Measurements from ENCODE around the gene PKP1.
"Not testable (repeated sequence)": the region's sequence is repeated elsewhere in the genome, so short reads cannot be mapped to it uniquely, and the experiment has no call there.

PKP1 gene

GRCh38 chr1:201282931-201283829 is at the start of gene PKP1:
Gene PKP1 (plus strand): TSS chr1:201283506. CDS start chr1:201283703, 197 bp downstream.
- DNase-seq = no peak

GRCh38 chr1:201239646-201240045 is 43.7 kb upstream of the PKP1 start:
- not testable (repeated sequence) for DNase-seq

GRCh38 chr1:201240171-201240570 is 43.1 kb upstream of the PKP1 start:
- no peak for DNase-seq

- no peak for DNase-seq
Observed at GRCh38 chr1:201241736-201242135, 41.6 kb upstream of the PKP1 start.

- no peak for DNase-seq
Observed at GRCh38 chr1:201245082-201245481, 38.2 kb upstream of the PKP1 start.

GRCh38 chr1:201248721-201249559 is 34.4 kb upstream of the PKP1 start:
- no peak for DNase-seq

- DNase-seq = no peak
Observed at GRCh38 chr1:201250326-201251011, 32.8 kb upstream of the PKP1 start.

- DNase-seq = no peak
Observed at GRCh38 chr1:201251411-201251810, 31.9 kb upstream of the PKP1 start.

- DNase-seq = no peak
Observed at GRCh38 chr1:201251851-201252430, 31.4 kb upstream of the PKP1 start.

- DNase-seq = no peak
Observed at GRCh38 chr1:201252944-201253371, 30.3 kb upstream of the PKP1 start.

- DNase-seq = no peak
Observed at GRCh38 chr1:201253411-201253810, 29.9 kb upstream of the PKP1 start.

- no peak for DNase-seq
Observed at GRCh38 chr1:201253906-201254624, 29.2 kb upstream of the PKP1 start.

GRCh38 chr1:201254625-201255478 is 28.5 kb upstream of the PKP1 start:
- DNase-seq = peak; percentile 45

- no peak for DNase-seq
Observed at GRCh38 chr1:201255479-201256362, 27.6 kb upstream of the PKP1 start.

- DNase-seq = not testable (repeated sequence)
Observed at GRCh38 chr1:201258132-201258531, 25.2 kb upstream of the PKP1 start.

- DNase-seq = no peak
Observed at GRCh38 chr1:201258763-201259230, 24.5 kb upstream of the PKP1 start.

GRCh38 chr1:201259476-201260235 is 23.6 kb upstream of the PKP1 start:
- DNase-seq = no peak

- DNase-seq = no peak
Observed at GRCh38 chr1:201260236-201260590, 23.1 kb upstream of the PKP1 start.

- no peak for DNase-seq
Observed at GRCh38 chr1:201260648-201261311, 22.5 kb upstream of the PKP1 start.
